K562 (cell line): ENCODE data around the gene CCDC93. TPM values are rescaled to one million over a fixed set of nuclear protein-coding genes. Genes with fewer than 3 reads are reported as not detected.

Experiments
- BRCA1 ChIP-seq, 2 experiments: fragments of 450-650 bp in 1 of 2; sonication (generic) in 1 of 2; formaldehyde crosslinking in 1 of 2; IDR thresholded peaks; 2 replicates each; pipeline versions ENCODE4 v1.5.0 to v1.6.1; 2017 to 2020; ENCODE audit warnings: mild to moderate bottlenecking in 1 of 2, missing genetic modification reagents in 1 of 2
- CHD4 ChIP-seq: fragments of 200-600 bp; sonication (generic); IDR thresholded peaks from 3 replicates; pipeline ENCODE4 v1.6.1; 2012; ENCODE audit warnings: low read depth, mild to moderate bottlenecking, mixed read lengths, low read length, inconsistent platforms; ENCODE audit not compliant: insufficient read depth, insufficient replicate concordance, poor library complexity, severe bottlenecking
- GABPA ChIP-seq: fragments of 200-800 bp; sonication (Bioruptor generic); conservative IDR thresholded peaks from 2 replicates; pipeline ENCODE4 v1.6.1; 2016; ENCODE audit warnings: low read depth, missing genetic modification characterization, missing compliant biosample characterization
- L3MBTL2 ChIP-seq: fragments of 450-650 bp; IDR thresholded peaks from 2 replicates; pipeline ENCODE4 v1.6.1; 2016; ENCODE audit warnings: mild to moderate bottlenecking, moderate library complexity
- MEIS2 ChIP-seq: fragments of 450-650 bp; IDR thresholded peaks from 2 replicates; pipeline ENCODE4 v1.6.1; 2014; ENCODE audit warnings: mild to moderate bottlenecking; ENCODE audit not compliant: partially characterized antibody
- NR2C1 ChIP-seq, 2 experiments: fragments of 450-650 bp; IDR thresholded peaks; 2 replicates each; pipeline ENCODE4 v1.6.1; 2017; ENCODE audit warnings: mild to moderate bottlenecking in 2 of 2, antibody characterized with exemption in 1 of 2, inconsistent platforms in 1 of 2, missing compliant biosample characterization in 1 of 2, missing genetic modification characterization in 1 of 2
- PHB ChIP-seq: fragments of 250-450 bp; sonication (Bioruptor Pico); IDR thresholded peaks from 2 replicates; pipeline ENCODE4 v1.5.0; 2021
- RBBP5 ChIP-seq: fragments of 200-600 bp; sonication (generic); IDR thresholded peaks from 2 replicates; pipeline ENCODE4 v1.6.1; 2012; ENCODE audit warnings: borderline replicate concordance, mild to moderate bottlenecking, low read length, control low read depth, inconsistent platforms; ENCODE audit not compliant: insufficient read depth, poor library complexity, severe bottlenecking
- RBFOX2 ChIP-seq: fragments of 200-400 bp; formaldehyde crosslinking; IDR thresholded peaks from 2 replicates; pipeline ENCODE4 v1.6.1; 2017; ENCODE audit warnings: low read depth, mild to moderate bottlenecking, low read length, moderate library complexity
- SREBF2 ChIP-seq: sonication (generic); formaldehyde crosslinking; IDR thresholded peaks from 2 replicates; pipeline ENCODE4 v1.4.0; 2020; ENCODE audit warnings: mild to moderate bottlenecking, missing genetic modification reagents
- SUPT5H ChIP-seq: fragments of 450-650 bp; IDR thresholded peaks from 2 replicates; pipeline ENCODE4 v1.6.1; 2016
- ZNF217 ChIP-seq: sonication (generic); formaldehyde crosslinking; IDR thresholded peaks from 2 replicates; pipeline ENCODE4 v1.8.0; 2022; ENCODE audit warnings: mild to moderate bottlenecking, missing genetic modification reagents
- polyA plus RNA-seq, 8 experiments: library from polyadenylated mRNA; depleted of rRNA in 4 of 8; stranded (reverse) in 5 of 8; unstranded in 3 of 8; fragments of >200 nt; fragmentation: Nextera tagmentation in 2 of 8; fragmentation: Illumina TruSeq in 1 of 8; extraction: Ambion mirVana in 2 of 8; extraction: Trizol in 1 of 8; gene quantifications; 2 replicates each; pipeline versions ENCODE4 v1.2.1 to v1.2.3, GENCODE V29; 2011 to 2014; ENCODE audit warnings: inconsistent platforms in 1 of 8, missing spikeins in 1 of 8
- total RNA-seq, 7 experiments: library from RNA; depleted of rRNA in 6 of 7; stranded (reverse); fragments of >200 nt in 6 of 7; fragmentation: Illumina TruSeq in 2 of 7; extraction: Trizol in 2 of 7; gene quantifications; 2 replicates each; pipeline versions ENCODE4 v1.2.1 to v1.2.3, GENCODE V29; 2011 to 2021; ENCODE audit warnings: low replicate concordance in 1 of 7
- TF ChIP-seq, protein P1 (sequence below): fragments of 450-650 bp; IDR thresholded peaks from 2 replicates; pipeline ENCODE4 v1.6.1; 2016; ENCODE audit warnings: mild to moderate bottlenecking, moderate library complexity
- TF ChIP-seq, protein P2 (sequence below): fragments of 450-650 bp; IDR thresholded peaks from 2 replicates; pipeline ENCODE4 v1.6.1; 2016; ENCODE audit warnings: antibody characterized with exemption

CCDC93 gene
- total and polyA plus RNA-seq, 9 of the 15 experiments (the other 6 are each of a cell fraction or from before 2014, with no cell fraction given): 3.3 to 19.3 (median 12.4) TPM

DNA sequence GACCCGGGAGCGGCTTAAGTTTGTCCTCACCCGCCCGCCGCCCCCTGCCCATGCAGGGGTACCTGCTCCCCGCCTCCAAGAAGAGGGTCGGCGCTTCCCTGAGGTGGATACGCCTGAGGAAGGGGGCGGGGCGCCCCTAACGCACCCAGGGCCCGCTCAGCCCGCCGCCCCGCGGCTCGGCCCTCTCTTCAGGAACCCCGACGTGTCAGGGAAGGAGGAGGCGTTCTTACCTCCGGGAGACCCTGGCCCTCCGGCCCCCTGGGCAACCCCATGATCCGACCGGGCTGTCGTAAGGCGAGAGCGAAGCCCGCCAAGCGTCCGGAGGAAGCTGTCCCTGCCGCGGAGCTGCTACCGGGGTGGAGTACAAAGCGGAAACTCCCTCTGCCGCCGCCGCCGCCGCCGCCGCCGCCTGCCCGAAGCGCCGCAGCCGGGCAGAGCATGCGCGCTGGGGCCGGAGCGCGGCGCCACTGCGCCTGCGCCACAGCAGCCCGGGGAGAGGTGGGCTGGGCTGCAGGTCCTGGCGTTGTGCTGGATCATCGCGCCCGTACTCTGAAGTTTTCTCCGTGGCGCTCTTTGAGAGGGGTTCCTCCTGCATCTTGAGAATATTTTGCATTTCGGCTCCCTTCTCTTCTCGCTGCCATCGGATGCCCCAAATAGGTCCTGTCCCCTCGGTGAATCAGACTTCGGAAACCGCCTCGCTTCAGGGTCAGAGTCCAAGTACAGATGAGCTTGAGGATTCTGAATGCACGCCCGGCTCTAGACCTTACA is at the start of gene CCDC93 (continued):
- TF ChIP-seq, protein P1, sequence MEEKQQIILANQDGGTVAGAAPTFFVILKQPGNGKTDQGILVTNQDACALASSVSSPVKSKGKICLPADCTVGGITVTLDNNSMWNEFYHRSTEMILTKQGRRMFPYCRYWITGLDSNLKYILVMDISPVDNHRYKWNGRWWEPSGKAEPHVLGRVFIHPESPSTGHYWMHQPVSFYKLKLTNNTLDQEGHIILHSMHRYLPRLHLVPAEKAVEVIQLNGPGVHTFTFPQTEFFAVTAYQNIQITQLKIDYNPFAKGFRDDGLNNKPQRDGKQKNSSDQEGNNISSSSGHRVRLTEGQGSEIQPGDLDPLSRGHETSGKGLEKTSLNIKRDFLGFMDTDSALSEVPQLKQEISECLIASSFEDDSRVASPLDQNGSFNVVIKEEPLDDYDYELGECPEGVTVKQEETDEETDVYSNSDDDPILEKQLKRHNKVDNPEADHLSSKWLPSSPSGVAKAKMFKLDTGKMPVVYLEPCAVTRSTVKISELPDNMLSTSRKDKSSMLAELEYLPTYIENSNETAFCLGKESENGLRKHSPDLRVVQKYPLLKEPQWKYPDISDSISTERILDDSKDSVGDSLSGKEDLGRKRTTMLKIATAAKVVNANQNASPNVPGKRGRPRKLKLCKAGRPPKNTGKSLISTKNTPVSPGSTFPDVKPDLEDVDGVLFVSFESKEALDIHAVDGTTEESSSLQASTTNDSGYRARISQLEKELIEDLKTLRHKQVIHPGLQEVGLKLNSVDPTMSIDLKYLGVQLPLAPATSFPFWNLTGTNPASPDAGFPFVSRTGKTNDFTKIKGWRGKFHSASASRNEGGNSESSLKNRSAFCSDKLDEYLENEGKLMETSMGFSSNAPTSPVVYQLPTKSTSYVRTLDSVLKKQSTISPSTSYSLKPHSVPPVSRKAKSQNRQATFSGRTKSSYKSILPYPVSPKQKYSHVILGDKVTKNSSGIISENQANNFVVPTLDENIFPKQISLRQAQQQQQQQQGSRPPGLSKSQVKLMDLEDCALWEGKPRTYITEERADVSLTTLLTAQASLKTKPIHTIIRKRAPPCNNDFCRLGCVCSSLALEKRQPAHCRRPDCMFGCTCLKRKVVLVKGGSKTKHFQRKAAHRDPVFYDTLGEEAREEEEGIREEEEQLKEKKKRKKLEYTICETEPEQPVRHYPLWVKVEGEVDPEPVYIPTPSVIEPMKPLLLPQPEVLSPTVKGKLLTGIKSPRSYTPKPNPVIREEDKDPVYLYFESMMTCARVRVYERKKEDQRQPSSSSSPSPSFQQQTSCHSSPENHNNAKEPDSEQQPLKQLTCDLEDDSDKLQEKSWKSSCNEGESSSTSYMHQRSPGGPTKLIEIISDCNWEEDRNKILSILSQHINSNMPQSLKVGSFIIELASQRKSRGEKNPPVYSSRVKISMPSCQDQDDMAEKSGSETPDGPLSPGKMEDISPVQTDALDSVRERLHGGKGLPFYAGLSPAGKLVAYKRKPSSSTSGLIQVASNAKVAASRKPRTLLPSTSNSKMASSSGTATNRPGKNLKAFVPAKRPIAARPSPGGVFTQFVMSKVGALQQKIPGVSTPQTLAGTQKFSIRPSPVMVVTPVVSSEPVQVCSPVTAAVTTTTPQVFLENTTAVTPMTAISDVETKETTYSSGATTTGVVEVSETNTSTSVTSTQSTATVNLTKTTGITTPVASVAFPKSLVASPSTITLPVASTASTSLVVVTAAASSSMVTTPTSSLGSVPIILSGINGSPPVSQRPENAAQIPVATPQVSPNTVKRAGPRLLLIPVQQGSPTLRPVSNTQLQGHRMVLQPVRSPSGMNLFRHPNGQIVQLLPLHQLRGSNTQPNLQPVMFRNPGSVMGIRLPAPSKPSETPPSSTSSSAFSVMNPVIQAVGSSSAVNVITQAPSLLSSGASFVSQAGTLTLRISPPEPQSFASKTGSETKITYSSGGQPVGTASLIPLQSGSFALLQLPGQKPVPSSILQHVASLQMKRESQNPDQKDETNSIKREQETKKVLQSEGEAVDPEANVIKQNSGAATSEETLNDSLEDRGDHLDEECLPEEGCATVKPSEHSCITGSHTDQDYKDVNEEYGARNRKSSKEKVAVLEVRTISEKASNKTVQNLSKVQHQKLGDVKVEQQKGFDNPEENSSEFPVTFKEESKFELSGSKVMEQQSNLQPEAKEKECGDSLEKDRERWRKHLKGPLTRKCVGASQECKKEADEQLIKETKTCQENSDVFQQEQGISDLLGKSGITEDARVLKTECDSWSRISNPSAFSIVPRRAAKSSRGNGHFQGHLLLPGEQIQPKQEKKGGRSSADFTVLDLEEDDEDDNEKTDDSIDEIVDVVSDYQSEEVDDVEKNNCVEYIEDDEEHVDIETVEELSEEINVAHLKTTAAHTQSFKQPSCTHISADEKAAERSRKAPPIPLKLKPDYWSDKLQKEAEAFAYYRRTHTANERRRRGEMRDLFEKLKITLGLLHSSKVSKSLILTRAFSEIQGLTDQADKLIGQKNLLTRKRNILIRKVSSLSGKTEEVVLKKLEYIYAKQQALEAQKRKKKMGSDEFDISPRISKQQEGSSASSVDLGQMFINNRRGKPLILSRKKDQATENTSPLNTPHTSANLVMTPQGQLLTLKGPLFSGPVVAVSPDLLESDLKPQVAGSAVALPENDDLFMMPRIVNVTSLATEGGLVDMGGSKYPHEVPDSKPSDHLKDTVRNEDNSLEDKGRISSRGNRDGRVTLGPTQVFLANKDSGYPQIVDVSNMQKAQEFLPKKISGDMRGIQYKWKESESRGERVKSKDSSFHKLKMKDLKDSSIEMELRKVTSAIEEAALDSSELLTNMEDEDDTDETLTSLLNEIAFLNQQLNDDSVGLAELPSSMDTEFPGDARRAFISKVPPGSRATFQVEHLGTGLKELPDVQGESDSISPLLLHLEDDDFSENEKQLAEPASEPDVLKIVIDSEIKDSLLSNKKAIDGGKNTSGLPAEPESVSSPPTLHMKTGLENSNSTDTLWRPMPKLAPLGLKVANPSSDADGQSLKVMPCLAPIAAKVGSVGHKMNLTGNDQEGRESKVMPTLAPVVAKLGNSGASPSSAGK: no peak; the same call in 1 of the 2 replicates
- no peak for TF ChIP-seq BRCA1 (IDR thresholded peaks at IDR 0.05)
- TF ChIP-seq BRCA1 (CRISPR knock-in tag; IDR thresholded peaks at IDR 0.05): no peak
- no peak for TF ChIP-seq PHB
- no peak for TF ChIP-seq SREBF2 (CRISPR knock-in tag)
- peak; percentile 79 for TF ChIP-seq RBFOX2
- TF ChIP-seq CHD4: no peak
- TF ChIP-seq L3MBTL2: peak; percentile 55
- TF ChIP-seq NR2C1 (IDR thresholded peaks at IDR 0.05): 0 out of 2 replicates have a peak, but pooled peaks have one; percentile 26
- TF ChIP-seq NR2C1 (tag; IDR thresholded peaks at IDR 0.05): peak; percentile 40; the same call in 1 of the 2 replicates
- peak; percentile 50 for TF ChIP-seq RBBP5
- TF ChIP-seq GABPA (tag): peak; percentile 89
- peak; percentile 97 for TF ChIP-seq MEIS2
- TF ChIP-seq, protein P2, sequence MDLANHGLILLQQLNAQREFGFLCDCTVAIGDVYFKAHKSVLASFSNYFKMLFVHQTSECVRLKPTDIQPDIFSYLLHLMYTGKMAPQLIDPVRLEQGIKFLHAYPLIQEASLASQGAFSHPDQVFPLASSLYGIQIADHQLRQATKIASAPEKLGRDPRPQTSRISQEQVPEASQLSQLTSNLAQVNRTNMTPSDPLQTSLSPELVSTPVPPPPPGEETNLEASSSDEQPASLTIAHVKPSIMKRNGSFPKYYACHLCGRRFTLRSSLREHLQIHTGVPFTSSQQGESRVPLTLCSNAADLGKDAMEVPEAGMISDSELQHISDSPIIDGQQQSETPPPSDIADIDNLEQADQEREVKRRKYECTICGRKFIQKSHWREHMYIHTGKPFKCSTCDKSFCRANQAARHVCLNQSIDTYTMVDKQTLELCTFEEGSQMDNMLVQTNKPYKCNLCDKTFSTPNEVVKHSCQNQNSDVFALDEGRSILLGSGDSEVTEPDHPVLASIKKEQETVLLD: peak; percentile 21; the same call in 1 of the 2 replicates
- peak; percentile 73 for TF ChIP-seq SUPT5H
- no peak for TF ChIP-seq ZNF217 (CRISPR knock-in tag)
